VCaP (cell line): Measurements from ENCODE around the gene PTGER4.

Experiments used
- H3K27ac ChIP-seq: fragments of 450-650 bp; 2 replicates; pipeline ENCODE4 v1.5.1; 2017
- CTCF ChIP-seq: fragments of 450-650 bp; conservative IDR thresholded peaks from 2 replicates; pipeline ENCODE4 v1.5.1; 2017; ENCODE audit warnings: mild to moderate bottlenecking, moderate library complexity

Gene PTGER4

GRCh38 chr5:40656766-40657165, 22.9 kb upstream of the PTGER4 start:
- no peak for TF ChIP-seq CTCF
- H3K27ac ChIP-seq: no peak overlapping the region

GRCh38 chr5:40660751-40661150, 19.0 kb upstream of the PTGER4 start:
- TF ChIP-seq CTCF: no peak
- no peak overlapping the region for H3K27ac ChIP-seq

- H3K27ac ChIP-seq: no peak overlapping the region
- TF ChIP-seq CTCF: no peak
Measured at GRCh38 chr5:40665635-40666298, 13.9 kb upstream of the PTGER4 start.

- no peak overlapping the region for H3K27ac ChIP-seq
- TF ChIP-seq CTCF: no peak
Measured at GRCh38 chr5:40666657-40667056, 13.1 kb upstream of the PTGER4 start.

- no peak overlapping the region for H3K27ac ChIP-seq
- no peak for TF ChIP-seq CTCF
Measured at GRCh38 chr5:40667161-40667663, 12.5 kb upstream of the PTGER4 start.

GRCh38 chr5:40669606-40670390, 9.9 kb upstream of the PTGER4 start:
- 0 out of 2 replicates have a peak, but pooled peaks have one; percentile 15 for TF ChIP-seq CTCF
- H3K27ac ChIP-seq: peak overlapping the region; percentile 52

- no peak overlapping the region for H3K27ac ChIP-seq
- no peak for TF ChIP-seq CTCF
Measured at GRCh38 chr5:40672425-40672824, 7.3 kb upstream of the PTGER4 start.
